ENCODE data around the gene UCHL5. TPM values are rescaled to one million over a fixed set of nuclear protein-coding genes. Genes with fewer than 3 reads are reported as not detected.

Gene UCHL5
- total and polyA plus RNA-seq, 2 of the 13 experiments (the other 11 are each of a cell fraction or from before 2014, with no cell fraction given): 18.2 to 44.1 TPM

GRCh38 chr1:192976576-192976975 lies 82.6 kb downstream of the UCHL5 start (continued):
- TF ChIP-seq SNAPC4 (CRISPR knock-in tag; IDR thresholded peaks at IDR 0.05): no peak
- no peak for TF ChIP-seq RFX3 (CRISPR knock-in tag; IDR thresholded peaks at IDR 0.05)
- no peak for TF ChIP-seq ATF7-NPFF (CRISPR knock-in tag; IDR thresholded peaks at IDR 0.05; ENCODE audit: low read depth)
- TF ChIP-seq GRHL1 (CRISPR knock-in tag; conservative IDR thresholded peaks at IDR 0.05): no peak
- no peak for TF ChIP-seq TIGD3 (CRISPR knock-in tag; IDR thresholded peaks at IDR 0.05; ENCODE audit: borderline replicate concordance)
- no peak for TF ChIP-seq MEIS1 (CRISPR knock-in tag; IDR thresholded peaks at IDR 0.05; ENCODE audit: borderline replicate concordance)
- no peak for TF ChIP-seq ZSCAN21 (CRISPR knock-in tag; IDR thresholded peaks at IDR 0.05; ENCODE audit: borderline replicate concordance)
- no peak for TF ChIP-seq GPN1 (CRISPR knock-in tag; IDR thresholded peaks at IDR 0.05; ENCODE audit: borderline replicate concordance)

All from HepG2 (cell line).